ENCODE measurements around the gene CLBA1. TPM values are rescaled to one million over a fixed set of nuclear protein-coding genes. Genes with fewer than 3 reads are reported as not detected.
"Not testable (repeated sequence)": the region's sequence is repeated elsewhere in the genome, so short reads cannot be mapped to it uniquely, and the experiment has no call there.

CLBA1 gene
- 4.4 and 5.1 TPM in 2 replicates for total RNA-seq

DNA sequence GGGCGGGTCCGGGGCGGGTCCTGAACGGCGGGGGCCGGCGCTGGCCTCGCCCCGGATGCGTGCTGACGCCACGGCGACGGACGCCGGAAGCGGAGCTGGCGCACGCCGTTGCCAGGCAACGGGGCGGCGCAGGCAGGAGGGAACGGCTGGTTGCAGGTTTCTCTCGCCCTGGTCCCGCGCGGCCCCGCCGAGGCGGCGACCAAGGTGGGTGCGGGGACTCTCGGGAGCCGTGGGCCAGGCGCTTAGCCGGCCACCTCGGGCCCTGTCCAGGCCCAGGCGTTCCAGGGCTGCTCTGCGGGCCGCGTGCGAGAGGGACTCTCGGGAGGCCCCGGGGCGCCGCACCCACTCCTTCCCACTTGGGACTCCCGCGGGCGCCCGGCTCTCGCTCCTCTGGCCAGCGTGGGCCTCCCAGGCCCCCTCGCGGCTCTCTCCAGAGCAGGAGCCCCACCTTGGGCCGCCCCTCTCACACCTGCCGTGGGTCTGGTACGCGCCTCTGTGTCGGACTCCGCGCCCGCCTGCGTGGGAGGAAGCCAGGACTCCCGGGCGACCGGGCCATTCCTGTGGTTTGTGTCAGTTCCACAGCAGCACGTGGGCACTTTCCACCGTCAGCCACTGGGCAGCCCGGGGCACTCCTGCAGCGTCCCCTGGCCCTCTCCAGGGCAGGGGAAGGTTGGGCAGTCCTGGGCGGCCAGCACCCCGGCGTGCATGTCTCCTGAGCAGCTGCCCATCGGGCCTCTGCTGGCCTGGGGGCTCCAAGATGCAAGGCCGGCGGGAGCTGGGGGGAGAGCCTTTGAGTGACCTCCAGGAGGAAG is at the start of gene CLBA1:
Gene CLBA1, plus strand, starts transcription at position 114 of the 812 bp plus-strand sequence. Its CDS starts 644 bp downstream, at position 758.
- DNase-seq (ENCODE audit: low read depth in 2 of 2): peak; percentile 79 to 89

DNA sequence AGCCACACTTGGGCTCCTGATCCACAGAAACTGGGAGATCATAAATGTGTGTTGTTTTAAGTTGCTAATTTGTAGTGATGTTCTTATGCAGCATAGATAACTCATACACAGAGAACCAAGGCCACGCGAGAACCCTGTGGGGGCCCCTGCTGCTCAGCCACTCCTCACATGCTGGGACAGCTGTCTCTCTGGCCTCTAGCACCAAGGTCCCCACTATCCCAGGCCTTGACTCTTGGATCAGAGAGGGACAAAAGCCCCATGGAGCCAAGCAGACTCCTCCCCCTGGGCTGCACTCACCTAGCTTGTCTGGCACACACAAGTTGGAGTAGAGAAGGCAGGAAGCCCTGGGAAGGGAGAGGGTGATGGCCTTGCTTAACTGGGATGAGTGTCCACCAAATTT is 49.6 kb upstream of the CLBA1 start:
- no peak for DNase-seq (ENCODE audit: low read depth in 2 of 2)

- DNase-seq (ENCODE audit: low read depth in 2 of 2): no peak
Measured at GRCh38 chr14:104936361-104937155, 49.0 kb upstream of the CLBA1 start.

- no peak for DNase-seq (ENCODE audit: low read depth in 2 of 2)
Measured at GRCh38 chr14:104937161-104937560, 48.4 kb upstream of the CLBA1 start.

GRCh38 chr14:104937694-104938365 is 47.8 kb upstream of the CLBA1 start:
- no peak for DNase-seq (ENCODE audit: low read depth in 2 of 2)

DNA sequence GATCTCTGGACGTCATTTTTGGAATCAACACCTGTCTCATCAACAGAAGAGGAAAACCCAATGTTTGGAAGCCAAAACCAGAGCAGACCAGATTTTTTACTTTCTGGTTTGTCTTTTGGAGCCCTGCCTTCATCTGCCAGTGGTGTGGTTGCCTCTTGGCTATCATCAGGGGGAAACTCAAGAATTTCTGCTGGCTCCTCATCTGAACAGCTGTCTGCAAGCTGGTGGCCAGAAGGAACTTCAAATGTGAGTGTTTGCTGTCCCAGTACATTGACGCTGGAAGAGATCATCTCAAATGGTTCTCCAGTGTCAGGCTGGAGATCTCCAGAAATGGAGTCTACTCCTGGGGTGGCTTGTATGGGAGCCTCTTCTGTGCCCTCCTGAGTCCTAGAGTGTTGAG is 47.2 kb upstream of the CLBA1 start:
- no peak for DNase-seq (ENCODE audit: low read depth in 2 of 2)

DNA sequence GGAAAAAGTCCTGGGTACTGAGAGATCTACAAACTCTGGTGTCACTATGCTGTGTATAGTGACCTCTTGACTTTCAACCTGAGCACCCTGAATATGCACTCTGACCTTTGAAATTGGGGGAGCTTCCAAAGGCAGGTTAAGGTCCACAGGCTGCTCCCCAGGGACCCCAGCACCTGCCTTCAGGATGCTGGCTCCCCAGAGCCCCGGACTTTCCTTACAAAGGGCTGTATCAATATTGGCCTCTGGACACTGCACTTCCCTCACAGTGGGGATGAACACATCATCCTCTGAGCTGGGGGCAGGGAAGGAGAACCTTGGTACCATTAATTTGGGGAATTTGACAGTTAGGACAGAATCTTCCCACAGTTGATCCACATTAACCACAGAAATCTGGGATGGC is 46.6 kb upstream of the CLBA1 start:
- DNase-seq (ENCODE audit: low read depth in 2 of 2): no peak

DNA sequence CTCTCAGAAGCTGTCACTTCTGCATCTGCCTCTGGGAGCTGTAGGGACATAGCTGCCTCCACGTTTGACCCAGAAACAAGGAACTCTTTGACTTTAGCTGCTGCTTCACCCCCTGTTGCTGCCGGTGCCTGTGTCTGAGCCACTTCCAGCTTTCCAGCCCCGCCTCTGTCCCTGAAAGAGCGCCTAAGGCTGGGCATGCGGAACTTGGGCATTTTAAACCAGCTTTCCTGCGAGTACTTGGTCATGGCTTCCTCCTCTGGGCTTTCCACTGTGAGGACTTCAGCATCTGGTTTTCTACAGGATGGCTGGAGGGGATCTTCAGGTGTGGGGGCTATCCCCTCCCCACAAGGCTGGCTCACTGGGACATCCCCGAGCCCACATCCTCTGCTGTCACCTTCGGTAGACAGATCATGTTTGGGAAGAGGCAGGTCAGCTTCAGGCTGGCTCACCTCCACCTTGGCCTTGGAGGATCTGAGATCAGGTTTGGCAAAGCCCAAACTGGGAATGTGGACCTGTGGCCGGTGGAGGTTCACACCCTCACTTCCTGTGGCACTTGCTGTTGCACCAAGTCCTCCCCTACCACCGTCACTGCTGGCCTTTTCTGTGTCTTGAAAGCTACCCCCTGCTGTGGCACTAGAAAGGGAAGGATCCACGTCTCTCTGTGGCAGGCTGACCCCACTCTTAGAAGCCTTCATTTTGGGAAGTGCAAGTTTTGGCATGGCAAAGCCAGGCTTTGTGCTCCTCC is 45.8 kb upstream of the CLBA1 start:
- no peak for DNase-seq (ENCODE audit: low read depth in 2 of 2)

- DNase-seq (ENCODE audit: low read depth in 2 of 2): no peak
Measured at GRCh38 chr14:104940526-104941150, 45.0 kb upstream of the CLBA1 start.

DNA sequence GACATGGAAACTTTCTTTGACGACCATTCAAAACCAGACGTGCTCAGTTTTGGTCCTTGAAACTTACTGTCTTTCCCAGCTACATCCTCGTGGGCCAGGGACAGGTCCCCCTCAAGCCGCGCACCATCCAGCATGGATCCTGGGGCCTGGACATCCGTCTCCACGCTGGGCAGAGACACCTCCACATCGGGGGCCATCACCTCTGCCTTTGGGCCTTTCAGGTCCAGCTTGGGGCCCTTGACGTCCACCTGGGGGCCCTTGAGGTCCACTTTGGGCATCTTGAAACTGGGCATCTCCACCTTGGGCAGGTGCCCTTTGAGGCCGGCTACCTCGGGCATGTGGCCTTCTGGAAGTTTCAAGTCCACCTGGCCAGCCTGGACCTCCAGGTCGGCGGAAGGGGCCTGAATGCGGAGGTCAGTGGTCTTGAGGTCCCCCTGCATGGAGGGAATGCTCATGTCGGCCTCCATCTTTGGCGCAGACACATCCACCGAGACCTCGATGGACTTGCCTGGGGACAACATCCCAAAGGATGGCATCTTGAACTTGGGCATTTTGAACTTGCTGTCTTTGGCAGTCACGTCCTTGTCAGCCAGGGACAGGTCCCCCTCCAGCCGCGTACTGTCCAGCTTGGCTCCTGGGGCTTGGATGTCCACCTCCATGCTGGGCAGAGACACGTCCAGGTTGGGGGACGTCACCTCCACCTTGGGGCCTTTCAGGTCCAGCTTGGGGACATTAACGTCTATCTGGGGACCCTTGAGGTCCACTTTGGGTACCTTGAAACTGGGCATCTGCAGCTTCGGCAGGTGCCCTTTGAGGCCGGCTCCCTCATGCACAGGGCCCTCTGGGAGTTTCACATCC is 43.9 kb upstream of the CLBA1 start:
- no peak for DNase-seq (ENCODE audit: low read depth in 2 of 2)

GRCh38 chr14:104942586-104942985 is 43.0 kb upstream of the CLBA1 start:
- DNase-seq (ENCODE audit: low read depth in 2 of 2): no peak

DNA sequence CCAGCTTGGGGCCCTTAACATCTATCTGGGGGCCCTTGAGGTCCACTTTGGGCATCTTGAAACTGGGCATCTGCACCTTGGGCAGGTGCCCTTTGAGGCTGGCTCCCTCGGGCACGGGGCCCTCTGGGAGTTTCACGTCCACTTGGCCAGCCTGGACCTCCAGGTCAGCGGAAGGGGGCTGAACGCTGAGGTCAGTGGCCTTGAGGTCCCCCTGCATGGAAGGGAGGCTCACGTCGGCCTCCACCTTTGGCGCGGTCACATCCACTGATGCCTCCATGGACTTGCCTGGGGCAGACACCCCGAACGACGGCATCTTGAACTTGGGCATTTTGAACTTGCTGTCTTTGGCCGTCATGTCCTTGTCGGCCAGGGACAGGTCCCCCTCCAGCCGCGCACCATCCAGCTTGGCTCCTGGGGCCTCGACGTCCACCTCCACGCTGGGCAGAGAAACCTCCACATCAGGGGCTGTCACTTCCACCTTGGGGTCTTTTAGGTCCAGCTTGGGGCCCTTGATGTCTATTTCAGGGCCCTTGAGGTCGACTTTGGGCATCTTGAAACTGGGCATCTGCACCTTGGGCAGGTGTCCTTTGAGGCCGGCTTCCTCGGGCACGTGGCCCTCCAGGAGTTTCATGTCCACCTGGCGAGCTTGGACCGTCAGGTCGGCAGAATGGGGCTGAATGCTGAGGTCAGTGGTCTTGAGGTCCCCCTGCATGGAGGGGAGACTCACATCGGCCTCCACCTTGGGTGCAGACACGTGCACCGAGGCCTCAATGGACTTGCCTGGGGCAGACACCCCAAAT is 42.2 kb upstream of the CLBA1 start:
- not testable (repeated sequence) for DNase-seq (ENCODE audit: low read depth in 2 of 2)

DNA sequence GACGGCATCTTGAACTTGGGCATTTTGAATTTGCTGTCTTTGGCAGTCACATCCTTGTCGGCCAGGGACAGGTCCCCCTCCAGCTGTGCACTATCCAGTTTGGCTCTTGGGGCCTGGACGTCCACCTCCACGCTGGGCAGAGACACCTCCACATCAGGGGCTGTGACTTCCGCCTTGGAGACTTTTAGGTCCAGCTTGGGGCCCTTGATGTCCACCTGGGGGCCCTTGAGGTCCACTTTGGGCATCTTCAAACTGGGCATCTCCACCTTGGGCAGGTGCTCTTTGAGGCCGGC is 41.6 kb upstream of the CLBA1 start:
- not testable (repeated sequence) for DNase-seq (ENCODE audit: low read depth in 2 of 2)

GRCh38 chr14:104944436-104945205 is 41.0 kb upstream of the CLBA1 start:
- not testable (repeated sequence) for DNase-seq (ENCODE audit: low read depth in 2 of 2)

- DNase-seq (ENCODE audit: low read depth in 2 of 2): not testable (repeated sequence)
Measured at GRCh38 chr14:104945266-104945665, 40.3 kb upstream of the CLBA1 start.

- not testable (repeated sequence) for DNase-seq (ENCODE audit: low read depth in 2 of 2)
Measured at GRCh38 chr14:104945986-104946965, 39.3 kb upstream of the CLBA1 start.

DNA sequence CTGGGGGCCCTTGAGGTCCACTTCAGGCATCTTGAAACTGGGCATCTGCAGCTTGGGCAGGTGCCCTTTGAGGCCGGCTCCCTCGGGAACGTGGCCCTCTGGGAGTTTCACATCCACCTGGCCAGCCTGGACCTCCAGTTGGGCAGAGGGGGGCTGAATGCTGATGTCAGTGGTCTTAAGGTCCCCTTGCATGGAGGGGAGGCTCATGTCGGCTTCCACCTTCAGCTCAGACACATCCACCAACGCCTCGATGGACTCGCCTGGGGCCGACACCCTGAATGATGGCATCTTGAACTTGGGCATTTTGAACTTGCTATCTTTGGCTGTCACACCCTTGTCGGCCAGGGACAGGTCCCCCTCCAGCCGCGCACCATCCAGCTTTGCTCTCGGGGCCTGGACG is 38.4 kb upstream of the CLBA1 start:
- not testable (repeated sequence) for DNase-seq (ENCODE audit: low read depth in 2 of 2)

All from dermis microvascular lymphatic vessel endothelial cell (primary cell).